Measurements from ENCODE around the gene STX16. TPM values are rescaled to one million over a fixed set of nuclear protein-coding genes. Genes with fewer than 3 reads are reported as not detected.

STX16 gene
- total and polyA plus RNA-seq, 8 donors, result 50.4 to 105 (median 95.0) TPM

- ATAC-seq, result no peak
Observed at GRCh38 chr20:58713801-58714339, 62.8 kb downstream of the STX16 start.

DNA sequence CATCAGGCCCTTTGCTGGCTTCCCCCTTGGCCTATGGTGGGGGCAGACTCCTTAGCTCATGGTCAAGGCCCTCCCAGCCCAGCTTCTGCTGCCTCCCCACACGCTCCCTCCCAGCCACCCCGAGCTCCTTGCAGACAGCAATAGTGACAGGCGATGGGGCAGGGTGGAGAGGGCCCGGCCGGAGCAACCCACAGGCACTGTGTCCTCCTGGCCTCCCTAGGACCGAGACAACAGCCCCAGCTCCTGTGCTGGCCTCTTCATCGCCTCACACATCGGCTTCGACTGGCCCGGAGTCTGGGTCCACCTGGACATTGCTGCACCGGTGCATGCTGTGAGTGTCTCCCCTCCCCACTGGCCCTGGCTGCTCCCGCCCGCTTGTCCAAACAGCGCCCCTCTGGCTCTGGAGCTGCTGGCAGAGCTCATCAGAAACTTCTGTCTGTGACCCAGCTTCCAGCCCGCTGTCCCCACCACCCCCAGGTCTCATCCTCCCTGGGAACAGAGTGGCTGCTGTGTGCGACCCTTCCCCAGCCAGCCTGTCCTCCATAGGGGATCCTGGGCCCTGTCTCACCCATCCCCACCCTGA, 63.3 kb downstream of the STX16 start:
- TF ChIP-seq, protein P1, sequence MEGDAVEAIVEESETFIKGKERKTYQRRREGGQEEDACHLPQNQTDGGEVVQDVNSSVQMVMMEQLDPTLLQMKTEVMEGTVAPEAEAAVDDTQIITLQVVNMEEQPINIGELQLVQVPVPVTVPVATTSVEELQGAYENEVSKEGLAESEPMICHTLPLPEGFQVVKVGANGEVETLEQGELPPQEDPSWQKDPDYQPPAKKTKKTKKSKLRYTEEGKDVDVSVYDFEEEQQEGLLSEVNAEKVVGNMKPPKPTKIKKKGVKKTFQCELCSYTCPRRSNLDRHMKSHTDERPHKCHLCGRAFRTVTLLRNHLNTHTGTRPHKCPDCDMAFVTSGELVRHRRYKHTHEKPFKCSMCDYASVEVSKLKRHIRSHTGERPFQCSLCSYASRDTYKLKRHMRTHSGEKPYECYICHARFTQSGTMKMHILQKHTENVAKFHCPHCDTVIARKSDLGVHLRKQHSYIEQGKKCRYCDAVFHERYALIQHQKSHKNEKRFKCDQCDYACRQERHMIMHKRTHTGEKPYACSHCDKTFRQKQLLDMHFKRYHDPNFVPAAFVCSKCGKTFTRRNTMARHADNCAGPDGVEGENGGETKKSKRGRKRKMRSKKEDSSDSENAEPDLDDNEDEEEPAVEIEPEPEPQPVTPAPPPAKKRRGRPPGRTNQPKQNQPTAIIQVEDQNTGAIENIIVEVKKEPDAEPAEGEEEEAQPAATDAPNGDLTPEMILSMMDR (IDR thresholded peaks at IDR 0.05), result no peak
- Histone ChIP-seq H3K4me1 (no peaks in the 10 kb centered on the region), H3K4me3 (no peak overlapping the region), H3K27ac (no peak overlapping the region), H3K27me3 (peaks cover 0 to under 1% of the 10 kb centered on the region in 2 donors), H3K36me3 (peaks cover 0 to 29% of the 10 kb centered on the region in 2 donors), H3K9me3 (no peaks in the 10 kb centered on the region)
- intact Hi-C loops (cut with DNase I), result no loop called here
- DNase-seq (peak in 2 of 4 donors; percentile 25 to 76), ATAC-seq (no peak)

More at GRCh38 chr20:58713801-58714339, 62.8 kb downstream of the STX16 start:
- TF ChIP-seq, protein P1 (IDR thresholded peaks at IDR 0.05), result no peak
- no peak overlapping the region for H3K4me3 ChIP-seq
- peaks cover 0 to 35% of the 10 kb centered on the region in 2 donors for H3K36me3 ChIP-seq
- DNase-seq, result peak in 2 of 4 donors; percentile 27 to 49
- H3K9me3 ChIP-seq, result no peaks in the 10 kb centered on the region
- H3K27ac ChIP-seq, result no peak overlapping the region
- intact Hi-C loops (cut with DNase I), result no loop called here
- H3K27me3 ChIP-seq, result no peaks in the 10 kb centered on the region
- H3K4me1 ChIP-seq, result no peaks in the 10 kb centered on the region

- DNase-seq, result peak in 2 of 4 donors; percentile 21 to 61
- ATAC-seq, result no peak
- no peaks in the 10 kb centered on the region for H3K4me1 ChIP-seq
- no peak overlapping the region for H3K27ac ChIP-seq
- peaks cover 0 to 27% of the 10 kb centered on the region in 2 donors for H3K36me3 ChIP-seq
- intact Hi-C loops (cut with DNase I), result no loop called here
- peaks cover 0 to 6% of the 10 kb centered on the region in 2 donors for H3K27me3 ChIP-seq
- H3K4me3 ChIP-seq, result no peak overlapping the region
- no peaks in the 10 kb centered on the region for H3K9me3 ChIP-seq
- TF ChIP-seq, protein P1 (IDR thresholded peaks at IDR 0.05), result no peak
Observed at GRCh38 chr20:58714923-58715351, 63.9 kb downstream of the STX16 start.

GRCh38 chr20:58715391-58715800, 64.3 kb downstream of the STX16 start:
- Histone ChIP-seq H3K4me1 (no peaks in the 10 kb centered on the region), H3K27me3 (peaks cover 0 to 10% of the 10 kb centered on the region in 2 donors), H3K27ac (no peak overlapping the region), H3K9me3 (no peaks in the 10 kb centered on the region), H3K36me3 (peaks cover 0 to 27% of the 10 kb centered on the region in 2 donors), H3K4me3 (no peak overlapping the region)
- ATAC-seq (no peak), DNase-seq (peak in 2 of 4 donors; percentile 16 to 47)
- TF ChIP-seq, protein P1 (IDR thresholded peaks at IDR 0.05), result no peak
- intact Hi-C loops (cut with DNase I), result no loop called here

DNA sequence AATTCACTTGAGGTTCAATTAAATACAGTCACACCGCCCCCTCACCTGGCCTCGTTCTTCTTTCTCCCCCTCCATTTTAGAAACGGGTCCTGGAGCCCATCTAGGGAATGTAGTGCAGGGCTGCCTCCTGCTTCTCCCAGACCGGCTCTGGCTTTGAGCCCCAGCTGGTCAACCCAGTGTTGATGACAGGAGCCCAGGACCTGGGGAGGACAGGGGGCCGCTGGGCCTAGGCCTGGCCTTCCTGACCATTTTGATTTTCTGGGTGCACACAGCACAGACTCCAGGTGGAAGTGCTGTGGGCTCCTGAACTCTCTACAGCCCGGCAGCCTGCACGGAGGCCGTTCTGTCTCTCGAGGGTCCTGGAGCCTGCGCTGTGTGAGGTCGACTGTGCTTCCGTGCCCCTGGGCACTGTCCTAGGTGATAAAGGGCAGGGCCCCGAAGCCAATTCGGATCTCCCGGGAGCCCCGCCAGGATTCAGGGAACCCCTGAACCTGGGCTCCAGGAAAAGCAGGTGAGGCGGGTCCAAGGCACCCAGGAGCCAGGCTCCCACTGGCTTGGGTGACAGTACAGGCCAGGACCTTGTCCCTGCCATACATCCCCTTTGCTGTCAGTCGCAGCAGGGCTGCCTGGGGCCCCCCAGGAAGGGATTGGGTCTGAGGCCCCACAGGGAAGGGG, 64.9 kb downstream of the STX16 start:
- H3K4me1 ChIP-seq, result no peaks in the 10 kb centered on the region
- ATAC-seq, result no peak
- no peak overlapping the region for H3K27ac ChIP-seq
- peak in 2 of 4 donors; percentile 28 to 65 for DNase-seq
- peaks cover 0 to 27% of the 10 kb centered on the region in 2 donors for H3K36me3 ChIP-seq
- H3K9me3 ChIP-seq, result no peaks in the 10 kb centered on the region
- H3K4me3 ChIP-seq, result no peak overlapping the region
- H3K27me3 ChIP-seq, result peaks cover 0 to 13% of the 10 kb centered on the region in 2 donors
- TF ChIP-seq, protein P1 (IDR thresholded peaks at IDR 0.05), result no peak
- intact Hi-C loops (cut with DNase I), result no loop called here
